ENCODE results near the gene IGSF3.

- no peak for TF ChIP-seq CTCF (IDR thresholded peaks at IDR 0.05)
- no peak for TF ChIP-seq POLR2A (IDR thresholded peaks at IDR 0.05)
These were observed 137.9 kb downstream of the IGSF3 start for GRCh38 chr1:116529681-116530080.
